Coronary artery (tissue), 2 donors: ENCODE data around the gene LRRC4.

Source experiments
- DNase-seq: peaks from one replicate; pipeline ENCODE4 v3.0.0-alpha.2; 2017; ENCODE audit warnings: low spot score
- H3K27ac ChIP-seq, 2 donors: fragments of 200-600 bp; sonication (generic); one replicate each; pipeline ENCODE4 v1.5.1; 2016 to 2019
- H3K4me3 ChIP-seq: fragments of 200-600 bp; sonication (generic); 2 replicates; pipeline ENCODE4 v1.5.1; 2016; ENCODE audit warnings: mild to moderate bottlenecking, moderate library complexity
- TF ChIP-seq, protein P1 (sequence below): fragments of 200-600 bp; sonication (generic); IDR thresholded peaks from one replicate; pipeline ENCODE4 v1.5.1; 2019; ENCODE audit warnings: antibody characterized with exemption

Gene LRRC4

DNA sequence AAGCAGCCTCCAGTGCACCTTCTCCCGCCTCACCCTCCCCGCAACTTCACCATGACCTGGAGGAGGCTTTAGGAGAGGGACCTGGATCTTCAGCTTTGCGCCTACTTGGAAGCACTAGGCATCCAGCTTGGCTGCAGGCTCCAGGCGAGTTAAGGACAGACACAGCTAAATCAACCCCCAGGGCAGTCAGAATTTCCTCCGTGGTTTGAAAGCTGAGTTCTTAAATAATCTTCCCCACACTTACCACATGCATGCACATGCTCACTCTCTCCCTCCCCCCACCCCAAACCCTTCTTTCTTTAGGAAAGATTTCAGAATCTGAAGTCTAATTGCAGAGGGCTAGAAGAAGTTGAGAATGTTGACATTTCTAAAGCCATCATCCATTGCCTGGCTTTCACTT lies 36.7 kb upstream of the LRRC4 start:
- H3K4me3 ChIP-seq = no peak overlapping the region
- TF ChIP-seq, protein P1, sequence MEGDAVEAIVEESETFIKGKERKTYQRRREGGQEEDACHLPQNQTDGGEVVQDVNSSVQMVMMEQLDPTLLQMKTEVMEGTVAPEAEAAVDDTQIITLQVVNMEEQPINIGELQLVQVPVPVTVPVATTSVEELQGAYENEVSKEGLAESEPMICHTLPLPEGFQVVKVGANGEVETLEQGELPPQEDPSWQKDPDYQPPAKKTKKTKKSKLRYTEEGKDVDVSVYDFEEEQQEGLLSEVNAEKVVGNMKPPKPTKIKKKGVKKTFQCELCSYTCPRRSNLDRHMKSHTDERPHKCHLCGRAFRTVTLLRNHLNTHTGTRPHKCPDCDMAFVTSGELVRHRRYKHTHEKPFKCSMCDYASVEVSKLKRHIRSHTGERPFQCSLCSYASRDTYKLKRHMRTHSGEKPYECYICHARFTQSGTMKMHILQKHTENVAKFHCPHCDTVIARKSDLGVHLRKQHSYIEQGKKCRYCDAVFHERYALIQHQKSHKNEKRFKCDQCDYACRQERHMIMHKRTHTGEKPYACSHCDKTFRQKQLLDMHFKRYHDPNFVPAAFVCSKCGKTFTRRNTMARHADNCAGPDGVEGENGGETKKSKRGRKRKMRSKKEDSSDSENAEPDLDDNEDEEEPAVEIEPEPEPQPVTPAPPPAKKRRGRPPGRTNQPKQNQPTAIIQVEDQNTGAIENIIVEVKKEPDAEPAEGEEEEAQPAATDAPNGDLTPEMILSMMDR = no peak
- no peak for DNase-seq
- no peak overlapping the region for H3K27ac ChIP-seq

- TF ChIP-seq, protein P1 = no peak
- Histone ChIP-seq H3K27ac (no peak overlapping the region), H3K4me3 (no peak overlapping the region)
- no peak for DNase-seq
Observed at GRCh38 chr7:128066858-128067257, 35.6 kb upstream of the LRRC4 start.

DNA sequence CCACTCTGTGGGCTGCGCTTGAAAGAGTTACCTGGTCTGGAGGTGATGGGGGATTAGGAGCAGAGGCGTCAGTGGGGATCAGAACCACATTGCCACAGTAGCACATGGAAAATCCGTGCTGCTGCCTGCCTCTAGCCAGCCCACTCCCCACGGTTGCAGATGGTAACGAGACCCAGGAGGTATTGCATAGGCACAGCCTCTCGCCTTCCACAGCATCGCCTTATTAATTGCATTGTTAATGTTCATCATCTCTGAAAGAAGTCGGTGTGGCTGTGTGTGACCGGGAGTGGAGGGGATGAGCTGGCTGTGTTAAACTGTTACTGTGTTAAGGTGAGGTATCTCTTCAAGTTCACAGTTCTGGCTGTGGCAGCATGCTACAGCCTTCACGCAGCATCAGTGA lies 35.2 kb upstream of the LRRC4 start:
- DNase-seq = no peak
- TF ChIP-seq, protein P1 = no peak
- no peak overlapping the region for H3K4me3 ChIP-seq
- H3K27ac ChIP-seq = no peak overlapping the region

DNA sequence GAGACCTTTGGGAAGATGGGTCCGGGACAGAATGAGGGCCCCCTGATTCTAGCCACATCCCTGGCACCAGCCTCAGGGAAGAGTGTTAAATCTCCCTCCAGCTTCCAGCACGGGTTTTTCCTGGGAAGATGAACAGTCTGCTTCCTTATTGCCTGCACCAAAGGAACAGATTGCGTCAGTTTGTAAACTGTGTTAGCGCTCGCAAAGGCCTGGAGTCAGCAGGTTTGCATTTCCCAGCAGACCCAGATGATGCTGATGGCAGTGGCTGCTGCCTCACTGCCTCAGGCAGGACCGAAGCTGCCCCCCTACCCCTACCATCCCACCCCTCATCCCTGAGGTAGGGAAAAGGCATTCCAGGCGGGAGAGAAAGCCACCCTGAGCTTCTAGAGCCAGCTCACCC lies 34.6 kb upstream of the LRRC4 start:
- no peak overlapping the region for H3K4me3 ChIP-seq
- H3K27ac ChIP-seq = no peak overlapping the region
- DNase-seq = no peak
- TF ChIP-seq, protein P1 = no peak

DNA sequence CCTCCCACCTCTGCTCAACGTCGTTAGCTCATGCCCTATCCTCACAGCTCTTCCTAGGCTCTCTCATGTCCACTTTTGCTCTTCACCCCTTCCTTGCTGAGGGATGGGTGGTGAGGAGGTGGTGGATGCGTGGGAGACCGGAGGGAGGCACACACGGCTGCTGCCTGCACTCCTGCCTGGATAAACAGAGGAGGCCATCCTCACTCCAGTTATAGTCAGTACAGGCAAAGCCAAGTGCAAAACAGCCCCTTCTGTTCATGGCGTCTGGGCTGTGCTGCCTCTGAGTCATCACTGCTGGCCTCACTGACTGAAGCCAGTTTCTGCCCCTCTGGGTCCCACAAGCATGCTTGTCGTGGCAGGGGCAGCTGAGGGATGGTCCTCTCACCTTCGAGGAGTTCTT lies 31.9 kb upstream of the LRRC4 start:
- TF ChIP-seq, protein P1 = no peak
- DNase-seq = no peak
- no peak overlapping the region for H3K4me3 ChIP-seq
- H3K27ac ChIP-seq = no peak overlapping the region

GRCh38 chr7:128060018-128060417 lies 28.8 kb upstream of the LRRC4 start:
- DNase-seq = no peak
- no peak overlapping the region for H3K4me3 ChIP-seq
- TF ChIP-seq, protein P1 = no peak
- H3K27ac ChIP-seq = no peak overlapping the region

GRCh38 chr7:128059143-128059988 lies 28.1 kb upstream of the LRRC4 start:
- TF ChIP-seq, protein P1 = no peak
- DNase-seq = no peak
- Histone ChIP-seq H3K27ac (no peak overlapping the region), H3K4me3 (no peak overlapping the region)
